Mucosa of descending colon (tissue), 3 donors: ENCODE measurements around the gene WDR88. TPM values are rescaled to one million over a fixed set of nuclear protein-coding genes. Genes with fewer than 3 reads are reported as not detected.

Experiments
- ATAC-seq: fragments of 200-7000 bp; cut with Tn5 transposase; one replicate; pipeline ENCODE4 v1.9.1; 2020; ENCODE audit warnings: mild to moderate bottlenecking, moderate library complexity
- DNase-seq, 3 donors: peaks; one replicate each; pipeline ENCODE4 v3.0.0-alpha.2; 2020
- H3K36me3 ChIP-seq: fragments of 200-600 bp; one replicate; pipeline ENCODE4 v1.8.0; 2021; ENCODE audit warnings: low read depth, mild to moderate bottlenecking
- H3K4me1 ChIP-seq: fragments of 200-600 bp; one replicate; pipeline ENCODE4 v1.8.0; 2021; ENCODE audit warnings: low read depth, mild to moderate bottlenecking
- H3K4me3 ChIP-seq: fragments of 200-600 bp; one replicate; pipeline ENCODE4 v1.8.0; 2021; ENCODE audit warnings: mild to moderate bottlenecking
- H3K9me3 ChIP-seq: fragments of 200-600 bp; one replicate; pipeline ENCODE4 v1.8.0; 2021; ENCODE audit warnings: mild to moderate bottlenecking
- intact Hi-C, 2 donors: fragments of 100-400 bp; cut with DNase I in 1 of 2; cut with micrococcal nuclease in 1 of 2; formaldehyde crosslinking; loops; one replicate each; pipeline versions ENCODE4 v1.11.0 to v1.11.1; 2022; cut with DNase I, micrococcal nuclease
- total RNA-seq, 3 donors: library from RNA; stranded (reverse); fragmentation: NEBNext Ultra II Directional in 2 of 3; extraction: Animal tissue kit (Norgen Biotek cat#: 25700) in 2 of 3; gene quantifications; one replicate each; pipeline versions ENCODE4 v1.2.1 to v1.2.4, GENCODE V29; 2021 to 2023
- TF ChIP-seq, protein P1 (sequence below): fragments of 200-600 bp; IDR thresholded peaks from one replicate; pipeline ENCODE4 v1.8.0; 2022; ENCODE audit warnings: antibody characterized with exemption, mild to moderate bottlenecking
- donor health status: DM: no; HTN: no; CAD: no; lungs with moderate emphysema.
- donor health status: DM: no; HTN: no; CAD: no.
- donor health status: DM: no; HTN: yes; CAD: no.

Gene WDR88
- total RNA-seq, 3 donors from 2014 or later = not detected

DNA sequence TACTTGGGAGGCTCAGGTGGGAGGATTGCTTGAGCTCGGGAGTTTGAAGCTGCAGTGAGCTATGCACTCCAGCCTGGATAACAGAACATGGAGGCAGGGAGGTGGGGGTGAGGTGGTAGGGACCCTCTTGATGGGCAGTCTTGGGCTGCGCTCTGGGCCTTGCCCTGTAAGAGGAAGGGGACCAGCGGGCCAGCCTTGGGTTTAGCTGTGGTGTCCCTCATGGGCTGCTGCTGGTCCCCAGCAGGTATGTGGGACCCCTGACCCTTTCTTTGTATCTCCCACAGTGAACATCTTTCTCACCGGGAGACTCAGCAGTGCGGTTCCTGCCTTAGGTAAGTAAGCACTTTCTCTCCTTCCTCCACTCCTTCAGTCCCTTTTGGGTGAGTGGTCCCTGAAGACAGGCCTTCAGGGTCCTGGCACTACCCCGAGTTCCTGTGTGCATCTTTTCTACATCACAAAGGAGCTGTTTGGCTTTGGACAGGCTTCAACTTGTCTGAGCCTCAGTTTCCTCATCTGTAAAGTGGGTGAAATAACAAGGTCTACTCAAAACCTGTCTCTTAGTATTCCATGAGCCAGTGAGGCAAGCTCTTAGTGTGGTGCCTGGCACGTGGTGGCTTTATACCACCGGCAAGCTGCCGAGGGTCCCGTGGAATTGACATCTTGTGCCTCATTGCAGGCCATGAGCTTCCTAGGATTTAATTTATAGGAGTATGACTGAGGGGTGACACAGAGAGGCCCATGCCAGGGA, 64.7 kb downstream of the WDR88 start:
- intact Hi-C loops = no loop called here
- no peaks in the 10 kb centered on the region for H3K9me3 ChIP-seq
- TF ChIP-seq, protein P1, sequence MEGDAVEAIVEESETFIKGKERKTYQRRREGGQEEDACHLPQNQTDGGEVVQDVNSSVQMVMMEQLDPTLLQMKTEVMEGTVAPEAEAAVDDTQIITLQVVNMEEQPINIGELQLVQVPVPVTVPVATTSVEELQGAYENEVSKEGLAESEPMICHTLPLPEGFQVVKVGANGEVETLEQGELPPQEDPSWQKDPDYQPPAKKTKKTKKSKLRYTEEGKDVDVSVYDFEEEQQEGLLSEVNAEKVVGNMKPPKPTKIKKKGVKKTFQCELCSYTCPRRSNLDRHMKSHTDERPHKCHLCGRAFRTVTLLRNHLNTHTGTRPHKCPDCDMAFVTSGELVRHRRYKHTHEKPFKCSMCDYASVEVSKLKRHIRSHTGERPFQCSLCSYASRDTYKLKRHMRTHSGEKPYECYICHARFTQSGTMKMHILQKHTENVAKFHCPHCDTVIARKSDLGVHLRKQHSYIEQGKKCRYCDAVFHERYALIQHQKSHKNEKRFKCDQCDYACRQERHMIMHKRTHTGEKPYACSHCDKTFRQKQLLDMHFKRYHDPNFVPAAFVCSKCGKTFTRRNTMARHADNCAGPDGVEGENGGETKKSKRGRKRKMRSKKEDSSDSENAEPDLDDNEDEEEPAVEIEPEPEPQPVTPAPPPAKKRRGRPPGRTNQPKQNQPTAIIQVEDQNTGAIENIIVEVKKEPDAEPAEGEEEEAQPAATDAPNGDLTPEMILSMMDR = no peak
- no peak for DNase-seq
- no peak overlapping the region for H3K4me3 ChIP-seq
- H3K36me3 ChIP-seq = no peaks in the 10 kb centered on the region
- ATAC-seq = no peak
- H3K4me1 ChIP-seq = peaks cover 5% of the 10 kb centered on the region

DNA sequence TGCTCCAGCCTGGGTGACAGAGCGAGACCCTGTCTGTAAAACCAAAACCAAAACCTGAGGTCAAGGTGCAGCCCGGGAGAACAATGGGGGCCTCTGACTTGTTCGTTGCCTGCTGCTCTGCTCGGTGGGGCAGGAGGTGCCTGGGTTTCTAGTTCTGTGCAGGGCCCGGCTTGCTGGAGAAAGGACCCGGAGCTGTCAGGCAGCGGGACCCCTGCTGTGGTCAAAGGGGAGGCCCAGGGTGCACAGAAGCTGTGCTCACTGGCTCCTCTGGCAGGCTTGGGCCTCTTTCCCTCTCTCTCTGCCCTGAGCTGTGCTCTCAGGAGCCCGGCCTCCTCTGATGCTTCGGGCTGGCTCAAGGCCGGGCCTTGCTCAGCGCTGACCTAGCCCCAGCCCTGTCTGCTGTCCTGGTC, 65.7 kb downstream of the WDR88 start:
- H3K9me3 ChIP-seq = no peaks in the 10 kb centered on the region
- DNase-seq (no peak), ATAC-seq (no peak)
- H3K4me3 ChIP-seq = no peak overlapping the region
- TF ChIP-seq, protein P1 = no peak
- H3K36me3 ChIP-seq = no peaks in the 10 kb centered on the region
- intact Hi-C loops = no loop called here
- peaks cover 5% of the 10 kb centered on the region for H3K4me1 ChIP-seq

DNA sequence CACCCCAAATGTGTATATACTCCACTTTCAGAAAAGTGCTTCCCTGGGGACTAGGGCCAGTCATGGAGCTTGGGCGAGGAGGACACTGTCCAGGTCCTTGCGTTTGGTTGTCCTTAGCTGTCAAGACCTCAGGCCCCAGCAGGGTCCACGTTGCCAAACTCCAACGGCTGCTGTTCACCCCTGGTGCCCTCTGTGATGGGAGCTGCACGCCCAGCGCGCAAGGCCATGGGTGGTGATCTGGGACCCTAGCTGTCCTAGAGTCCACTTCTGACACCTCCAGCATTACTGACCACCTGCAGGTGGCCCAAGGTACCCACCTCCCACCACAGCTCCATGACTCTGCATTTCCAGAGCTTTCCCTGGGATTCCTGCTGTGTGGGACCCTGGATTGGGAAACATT, 66.3 kb downstream of the WDR88 start:
- no peak for DNase-seq
- H3K4me1 ChIP-seq = peaks cover 5% of the 10 kb centered on the region
- ATAC-seq = no peak
- no peaks in the 10 kb centered on the region for H3K36me3 ChIP-seq
- intact Hi-C loops = no loop called here
- H3K9me3 ChIP-seq = no peaks in the 10 kb centered on the region
- TF ChIP-seq, protein P1 = no peak
- no peak overlapping the region for H3K4me3 ChIP-seq

DNA sequence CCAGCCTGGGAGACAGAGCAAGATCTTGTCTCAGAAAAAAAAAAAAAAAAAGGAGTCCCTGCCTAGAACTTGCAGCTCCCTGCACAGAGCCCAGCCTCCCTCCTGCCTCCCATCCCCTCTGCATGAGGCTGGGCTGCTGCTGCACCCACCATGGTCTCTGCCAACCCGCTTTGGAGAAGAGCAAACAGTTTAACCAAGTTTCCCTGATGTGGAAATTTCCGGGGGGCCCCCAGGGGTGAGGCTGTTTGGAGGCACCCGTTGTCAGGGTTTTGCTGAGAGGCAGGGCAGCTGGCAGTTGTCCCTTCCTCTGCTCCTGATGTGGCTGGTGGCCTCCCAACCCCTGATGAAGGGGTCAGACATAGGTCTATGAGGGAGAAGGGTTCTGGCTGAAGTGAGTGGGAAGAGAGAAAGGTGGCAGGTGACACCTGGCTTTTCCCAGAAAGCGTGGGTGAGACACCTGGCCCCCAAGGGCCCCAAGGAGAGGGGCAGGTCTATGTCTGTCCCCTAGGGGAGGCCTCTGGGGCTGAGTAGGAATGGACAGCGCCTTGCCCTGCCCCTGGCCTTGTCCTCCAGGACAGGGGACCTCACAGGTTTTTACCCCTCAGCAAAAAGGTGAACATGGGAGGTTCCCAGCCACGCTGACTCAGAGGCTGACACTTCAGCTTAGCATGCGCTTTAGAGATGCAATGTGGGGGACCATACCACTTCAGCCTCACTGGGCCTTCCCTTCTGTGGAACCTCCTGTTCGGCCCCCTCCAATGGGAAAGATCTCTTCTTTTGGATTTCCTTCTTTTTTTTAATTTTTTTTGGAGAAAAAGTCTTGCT, 67.7 kb downstream of the WDR88 start:
- Histone ChIP-seq H3K4me1 (peaks cover 5% of the 10 kb centered on the region), H3K9me3 (no peaks in the 10 kb centered on the region), H3K36me3 (no peaks in the 10 kb centered on the region), H3K4me3 (no peak overlapping the region)
- intact Hi-C loops = no loop called here
- DNase-seq (no peak), ATAC-seq (no peak)
- TF ChIP-seq, protein P1 = no peak

DNA sequence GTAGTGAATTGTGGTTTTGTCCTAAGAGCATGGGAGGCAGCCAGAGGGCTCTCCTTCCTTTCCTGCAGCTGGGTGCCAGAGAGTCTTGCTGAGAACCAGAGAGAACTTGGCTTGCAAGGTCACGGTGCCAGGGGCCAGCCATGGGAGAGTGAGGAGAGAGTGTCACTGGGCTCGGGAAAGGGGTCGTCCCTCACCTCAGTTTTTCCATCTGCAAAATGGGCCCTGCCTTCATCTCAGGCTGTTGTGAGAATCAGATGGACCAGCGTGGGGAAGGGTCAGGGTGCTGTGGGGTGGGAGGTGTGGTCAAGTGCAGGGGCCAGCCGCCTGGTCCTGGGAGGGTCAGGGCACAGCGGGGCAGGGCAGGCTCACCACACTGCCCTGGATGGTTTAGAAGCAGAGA, 69.6 kb downstream of the WDR88 start:
- H3K9me3 ChIP-seq = no peaks in the 10 kb centered on the region
- H3K4me1 ChIP-seq = no peaks in the 10 kb centered on the region
- H3K4me3 ChIP-seq = no peak overlapping the region
- no peak for ATAC-seq
- intact Hi-C loops = no loop called here
- TF ChIP-seq, protein P1 = no peak
- DNase-seq = no peak
- no peaks in the 10 kb centered on the region for H3K36me3 ChIP-seq
